ENCODE measurements around the gene CCL17. TPM values are rescaled to one million over a fixed set of nuclear protein-coding genes. Genes with fewer than 3 reads are reported as not detected.

The CCL17 gene
- total RNA-seq, 1 donor = not detected

GRCh38 chr16:57446531-57447185 lies 42.1 kb downstream of the CCL17 start:
- Histone ChIP-seq H2AFZ (ENCODE audit: low read length) (peak overlapping the region; percentile 92), H3K27me3 (ENCODE audit: insufficient read depth, low read length) (no peaks in the 10 kb centered on the region), H3K9me3 (ENCODE audit: low read depth, low read length) (no peaks in the 10 kb centered on the region), H3K4me2 (ENCODE audit: insufficient read depth, low read length) (peak overlapping the region; percentile 100), H3K4me1 (ENCODE audit: insufficient read depth, low read length) (peaks cover 18% of the 10 kb centered on the region), H3K79me2 (ENCODE audit: insufficient read depth, low read length) (peaks cover 77% of the 10 kb centered on the region), H3K4me3 (ENCODE audit: insufficient read depth, low read length) (peak overlapping the region; percentile 94), H3K27ac (ENCODE audit: low read depth, low read length) (peak overlapping the region; percentile 90), H3K36me3 (ENCODE audit: insufficient read depth, low read length) (peaks cover 15% of the 10 kb centered on the region), H4K20me1 (ENCODE audit: insufficient read depth, low read length) (no peaks in the 10 kb centered on the region)
- TF ChIP-seq CTCF (IDR thresholded peaks at IDR 0.05; ENCODE audit: extremely low read depth, low read depth, low read length) = no peak
- peak; percentile 88 for DNase-seq (ENCODE audit: insufficient read length, low spot score, missing footprints)

- Histone ChIP-seq H3K4me1 (ENCODE audit: insufficient read depth, low read length) (peaks cover 18% of the 10 kb centered on the region), H4K20me1 (ENCODE audit: insufficient read depth, low read length) (no peaks in the 10 kb centered on the region), H3K27ac (ENCODE audit: low read depth, low read length) (peak within 1 kb of the TSS; percentile 90), H3K27me3 (ENCODE audit: insufficient read depth, low read length) (no peaks in the 10 kb centered on the region), H3K36me3 (ENCODE audit: insufficient read depth, low read length) (peaks cover 19% of the 10 kb centered on the region), H2AFZ (ENCODE audit: low read length) (peak within 1 kb of the TSS; percentile 94), H3K4me3 (ENCODE audit: insufficient read depth, low read length) (peak within 1 kb of the TSS; percentile 94), H3K79me2 (ENCODE audit: insufficient read depth, low read length) (peaks cover 72% of the 10 kb centered on the region), H3K4me2 (ENCODE audit: insufficient read depth, low read length) (peak within 1 kb of the TSS; percentile 100), H3K9me3 (ENCODE audit: low read depth, low read length) (no peaks in the 10 kb centered on the region)
- TF ChIP-seq CTCF (IDR thresholded peaks at IDR 0.05; ENCODE audit: extremely low read depth, low read depth, low read length) = no peak
- peak; percentile 97 for DNase-seq (ENCODE audit: insufficient read length, low spot score, missing footprints)
Measured at GRCh38 chr16:57447186-57447962, 42.8 kb downstream of the CCL17 start, which contains the start of the genes CIAPIN1 and COQ9. TSS of gene CIAPIN1 (minus strand) at chr16:57447385. CDS start at chr16:57440928, 6,457 bp downstream. TSS of gene COQ9 (plus strand) at chr16:57447479. CDS start at chr16:57447506, 27 bp downstream.

- H2AFZ ChIP-seq (ENCODE audit: low read length) = no peak overlapping the region
- peaks cover 11% of the 10 kb centered on the region for H3K4me1 ChIP-seq (ENCODE audit: insufficient read depth, low read length)
- H3K27ac ChIP-seq (ENCODE audit: low read depth, low read length) = no peak overlapping the region
- DNase-seq (ENCODE audit: insufficient read length, low spot score, missing footprints) = no peak
- no peaks in the 10 kb centered on the region for H4K20me1 ChIP-seq (ENCODE audit: insufficient read depth, low read length)
- no peak overlapping the region for H3K4me2 ChIP-seq (ENCODE audit: insufficient read depth, low read length)
- TF ChIP-seq CTCF (IDR thresholded peaks at IDR 0.05; ENCODE audit: extremely low read depth, low read depth, low read length) = no peak
- H3K4me3 ChIP-seq (ENCODE audit: insufficient read depth, low read length) = no peak overlapping the region
- H3K27me3 ChIP-seq (ENCODE audit: insufficient read depth, low read length) = no peaks in the 10 kb centered on the region
- peaks cover 27% of the 10 kb centered on the region for H3K79me2 ChIP-seq (ENCODE audit: insufficient read depth, low read length)
- no peaks in the 10 kb centered on the region for H3K9me3 ChIP-seq (ENCODE audit: low read depth, low read length)
- H3K36me3 ChIP-seq (ENCODE audit: insufficient read depth, low read length) = peaks cover 53% of the 10 kb centered on the region
Measured at GRCh38 chr16:57452021-57452420, 47.5 kb downstream of the CCL17 start.
